MCF 10A (cell line): ENCODE measurements around the gene DDX25. TPM values are rescaled to one million over a fixed set of nuclear protein-coding genes. Genes with fewer than 3 reads are reported as not detected.

Experiments
- BruUV-seq: library from RNA; stranded (reverse); fragments of 400-500 nt; replicated peaks from 2 replicates; lab custom pipeline; 2021; lab: Mats Ljungman, UMichigan
- CTCF ChIA-PET: fragments of 300-600 bp; sonication (Branson Sonifier 250); formaldehyde crosslinking; extraction: SDS; loops from one replicate; lab custom pipeline; 2021; ENCODE audit warnings: antibody characterized with exemption, inconsistent platforms; lab: Yijun Ruan, JAX
- POLR2A ChIA-PET: fragments of 300-600, 350-650 bp; sonication (Branson Sonifier 250); formaldehyde crosslinking; extraction: SDS; loops from one replicate; lab custom pipeline; 2020; ENCODE audit warnings: antibody characterized with exemption, inconsistent platforms; lab: Yijun Ruan, JAX
- DNase-seq: peaks from one replicate; pipeline ENCODE4 v3.0.0-alpha.2; 2018; ENCODE audit not compliant: unreplicated experiment
- H3K27ac Mint-ChIP-seq: one replicate; pipeline ENCODE4 v1.8.0; 2022; ENCODE audit warnings: mild to moderate bottlenecking, low read depth, mixed read lengths; ENCODE audit not compliant: unreplicated experiment
- H3K27me3 Mint-ChIP-seq: one replicate; pipeline ENCODE4 v1.8.0; 2022; ENCODE audit warnings: mixed read lengths; ENCODE audit not compliant: insufficient read depth, unreplicated experiment
- H3K36me3 Mint-ChIP-seq: one replicate; pipeline ENCODE4 v1.8.0; 2022; ENCODE audit warnings: mild to moderate bottlenecking, moderate library complexity, mixed read lengths; ENCODE audit not compliant: insufficient read depth, unreplicated experiment
- H3K4me1 Mint-ChIP-seq: one replicate; pipeline ENCODE4 v1.8.0; 2022; ENCODE audit warnings: mixed read lengths; ENCODE audit not compliant: insufficient read depth, unreplicated experiment
- H3K4me3 Mint-ChIP-seq: one replicate; pipeline ENCODE4 v1.8.0; 2022; ENCODE audit warnings: mild to moderate bottlenecking, moderate library complexity, mixed read lengths; ENCODE audit not compliant: unreplicated experiment
- H3K9me3 Mint-ChIP-seq: one replicate; pipeline ENCODE4 v1.8.0; 2022; ENCODE audit warnings: mixed read lengths; ENCODE audit not compliant: unreplicated experiment
- CTCF ChIP-seq: fragments of 200-600 bp; IDR thresholded peaks from one replicate; pipeline ENCODE4 v1.8.0; 2022; ENCODE audit warnings: antibody characterized with exemption, mild to moderate bottlenecking; ENCODE audit not compliant: unreplicated experiment
- intact Hi-C: fragments of 100-400 bp; cut with micrococcal nuclease; formaldehyde crosslinking; loops from 2 replicates; pipeline ENCODE4 v1.14.1; 2022
- total RNA-seq: library from RNA; stranded (reverse); gene quantifications from 2 replicates; pipeline ENCODE4 v1.2.3, GENCODE V29; 2022

The DDX25 gene
- total RNA-seq, 1 experiment from 2014 or later = not detected

- intact Hi-C loops = loop anchor here (5.0 kb wide), 1 partner anchor 304 kb away; the partner anchor contains the start of gene EI24
- Mint-ChIP-seq H3K36me3 (no peaks in the 10 kb centered on the region), H3K27ac (no peak overlapping the region), H3K4me3 (no peak overlapping the region), H3K27me3 (no peaks in the 10 kb centered on the region), H3K4me1 (no peaks in the 10 kb centered on the region), H3K9me3 (no peaks in the 10 kb centered on the region)
- peak; percentile 29 for TF ChIP-seq CTCF
- BruUV-seq = no TSS peak
- DNase-seq = peak; percentile 46
- CTCF ChIA-PET = interaction anchor here (0.6 to 0.7 kb wide), 2 partner anchors 221 to 1809 kb away, joined by 3 to 5 read pairs; no protein-coding TSS in a partner anchor
- POLR2A ChIA-PET = interaction anchor here (1.0 kb wide), 1 partner anchor 16 kb away, joined by 3 read pairs; the partner anchor contains the start of gene HYLS1
These were observed 32.7 kb upstream of the DDX25 start for GRCh38 chr11:125871391-125872137.

- DNase-seq = no peak
- TF ChIP-seq CTCF = no peak
- H3K27ac Mint-ChIP-seq = no peak overlapping the region
- H3K36me3 Mint-ChIP-seq = no peaks in the 10 kb centered on the region
- H3K4me3 Mint-ChIP-seq = no peak overlapping the region
- H3K9me3 Mint-ChIP-seq = no peaks in the 10 kb centered on the region
- H3K4me1 Mint-ChIP-seq = no peaks in the 10 kb centered on the region
- CTCF ChIA-PET = no interaction called here
- no peaks in the 10 kb centered on the region for H3K27me3 Mint-ChIP-seq
- intact Hi-C loops = loop anchor here (5.0 kb wide), 1 partner anchor 305 kb away; the partner anchor contains the start of gene EI24
- POLR2A ChIA-PET = no interaction called here
- BruUV-seq = no TSS peak
These were observed 32.2 kb upstream of the DDX25 start for GRCh38 chr11:125872138-125872491.

DNA sequence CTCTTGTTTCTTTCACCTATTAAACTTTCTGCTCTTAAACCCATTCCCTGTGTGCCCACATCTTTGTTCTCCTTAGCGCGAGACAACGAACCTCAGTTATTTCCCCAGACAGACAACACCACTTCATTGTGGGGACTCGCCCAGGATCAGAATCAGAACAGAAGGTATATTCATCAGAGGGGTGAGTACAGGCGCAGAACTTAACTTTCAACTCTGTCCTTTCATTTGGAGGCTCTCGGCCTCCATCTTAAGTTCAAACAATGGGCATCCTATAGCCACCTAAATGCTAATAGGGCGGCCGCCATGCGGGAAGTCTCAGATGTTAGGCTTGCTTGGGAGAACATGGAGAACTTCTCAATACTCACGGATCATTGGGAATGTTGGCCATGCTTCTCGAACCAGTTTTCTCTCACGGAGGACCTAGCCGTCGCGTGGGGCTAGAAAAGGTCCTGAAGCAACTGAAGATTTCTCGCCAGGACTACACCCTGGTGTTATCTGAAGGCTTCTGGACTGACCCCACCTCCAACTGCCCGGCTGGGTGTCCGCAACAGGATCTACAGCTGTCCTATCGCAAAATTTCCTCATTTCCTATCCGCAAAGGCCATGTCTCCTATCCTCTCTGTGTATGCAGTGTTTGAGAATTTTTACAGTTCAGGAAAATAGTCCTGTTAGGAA, 30.3 kb upstream of the DDX25 start:
- no peak for DNase-seq
- POLR2A ChIA-PET = interaction anchor here (0.6 kb wide), 1 partner anchor 849 kb away, joined by 3 read pairs; no protein-coding TSS in a partner anchor
- no peak for TF ChIP-seq CTCF
- CTCF ChIA-PET = interaction anchor here (0.5 to 1.3 kb wide), 11 partner anchors 13 to 1229 kb away, joined by 3 to 4 read pairs (median 3); partner anchors contain the start of gene HYLS1
- no peaks in the 10 kb centered on the region for H3K9me3 Mint-ChIP-seq
- H3K36me3 Mint-ChIP-seq = no peaks in the 10 kb centered on the region
- H3K27me3 Mint-ChIP-seq = no peaks in the 10 kb centered on the region
- no peak overlapping the region for H3K27ac Mint-ChIP-seq
- no TSS peak for BruUV-seq
- no peak overlapping the region for H3K4me3 Mint-ChIP-seq
- H3K4me1 Mint-ChIP-seq = no peaks in the 10 kb centered on the region
- intact Hi-C loops = loop anchor here (1.0 to 5.0 kb wide), 5 partner anchors 150 to 911 kb away; partner anchors contain the start of gene EI24
